Caco-2 (cell line): ENCODE results near the gene FNDC3B. TPM values are rescaled to one million over a fixed set of nuclear protein-coding genes. Genes with fewer than 3 reads are reported as not detected.
A peak's percentile ranks its signal among the peaks of the same experiment; 100 is the strongest.

ENCODE experiments used
- BruUV-seq: library from RNA; stranded (reverse); fragments of 400-500 nt; replicated peaks from 2 replicates; lab custom pipeline; 2021; lab: Mats Ljungman, UMichigan
- CTCF ChIA-PET: fragments of 300-600 bp; sonication (Branson Sonifier 250); formaldehyde crosslinking; loops from one replicate; lab custom pipeline; 2022; ENCODE audit warnings: antibody characterized with exemption; lab: Charles Lee
- POLR2A ChIA-PET: fragments of 300-600 bp; sonication (Branson Sonifier 250); formaldehyde crosslinking; loops from one replicate; lab custom pipeline; 2022; ENCODE audit warnings: antibody characterized with exemption; lab: Charles Lee
- DNase-seq, 2 experiments: peaks; one replicate each; pipeline versions ENCODE4 v3.0.0 to v3.0.0-alpha.2; 2020 to 2022
- H3K27me3 ChIP-seq: replicated peaks from 2 replicates; pipeline ENCODE4 v1.6.0; 2011; ENCODE audit warnings: low read length; ENCODE audit not compliant: control insufficient read depth, insufficient read depth
- H3K36me3 ChIP-seq: 2 replicates; pipeline ENCODE4 v1.5.1; 2011; ENCODE audit warnings: low read length; ENCODE audit not compliant: control insufficient read depth, insufficient read depth
- H3K4me1 ChIP-seq: fragments of 250-450 bp; sonication (Bioruptor Pico); 2 replicates; pipeline ENCODE4 v1.5.1; 2020; ENCODE audit warnings: mild to moderate bottlenecking
- H3K4me3 ChIP-seq: 2 replicates; pipeline ENCODE4 v1.5.1; 2011; ENCODE audit warnings: low read depth, mild to moderate bottlenecking, control low read depth, low read length
- H3K9me3 ChIP-seq: fragments of 250-450 bp; sonication (Bioruptor Pico); 2 replicates; pipeline ENCODE4 v1.5.1; 2020; ENCODE audit warnings: mild to moderate bottlenecking, moderate library complexity
- H3K27ac Mint-ChIP-seq: one replicate; pipeline ENCODE4 v1.8.0; 2022; ENCODE audit warnings: mixed read lengths; ENCODE audit not compliant: unreplicated experiment
- H3K27me3 Mint-ChIP-seq: one replicate; pipeline ENCODE4 v1.8.0; 2022; ENCODE audit warnings: mixed read lengths; ENCODE audit not compliant: insufficient read depth, unreplicated experiment
- H3K36me3 Mint-ChIP-seq: one replicate; pipeline ENCODE4 v1.8.0; 2022; ENCODE audit warnings: mild to moderate bottlenecking, mixed read lengths; ENCODE audit not compliant: insufficient read depth, unreplicated experiment
- H3K4me1 Mint-ChIP-seq: one replicate; pipeline ENCODE4 v1.8.0; 2022; ENCODE audit warnings: low read depth, mixed read lengths; ENCODE audit not compliant: unreplicated experiment
- H3K4me3 Mint-ChIP-seq: one replicate; pipeline ENCODE4 v1.8.0; 2022; ENCODE audit warnings: mild to moderate bottlenecking, moderate library complexity, mixed read lengths; ENCODE audit not compliant: unreplicated experiment
- H3K9me3 Mint-ChIP-seq: one replicate; pipeline ENCODE4 v1.8.0; 2022; ENCODE audit warnings: mixed read lengths; ENCODE audit not compliant: unreplicated experiment
- CTCF ChIP-seq, 2 experiments: fragments of 200-600 bp in 1 of 2; IDR thresholded peaks; 1 replicate in 1 of 2; 2 replicates in 1 of 2; pipeline versions ENCODE4 v1.5.1 to v1.8.0; 2011 to 2022; ENCODE audit warnings: antibody characterized with exemption in 1 of 2, control low read depth in 1 of 2, inconsistent platforms in 1 of 2, low read depth in 1 of 2, low read length in 1 of 2, mild to moderate bottlenecking in 1 of 2, moderate library complexity in 1 of 2; ENCODE audit not compliant: insufficient read depth in 1 of 2, severe bottlenecking in 1 of 2, unreplicated experiment in 1 of 2
- intact Hi-C: fragments of 100-400 bp; cut with micrococcal nuclease; formaldehyde crosslinking; loops from one replicate; pipeline ENCODE4 v1.10.0; 2022; ENCODE audit not compliant: unreplicated experiment
- total RNA-seq: library from RNA; stranded (reverse); gene quantifications from 2 replicates; pipeline ENCODE4 v1.2.3, GENCODE V29; 2022

FNDC3B gene
- total RNA-seq, 1 experiment from 2014 or later: 59.8 TPM

- no peaks in the 10 kb centered on the region for H3K9me3 ChIP-seq
- no peaks in the 10 kb centered on the region for H3K27me3 ChIP-seq
- ChIA-PET CTCF (no interaction called here), POLR2A (no interaction called here)
- H3K36me3 ChIP-seq: no peaks in the 10 kb centered on the region
- H3K4me3 Mint-ChIP-seq: no peak overlapping the region
- H3K4me1 Mint-ChIP-seq: peaks cover 58% of the 10 kb centered on the region
- no peaks in the 10 kb centered on the region for H3K27me3 Mint-ChIP-seq
- H3K27ac Mint-ChIP-seq: no peak overlapping the region
- H3K36me3 Mint-ChIP-seq: peaks cover 31% of the 10 kb centered on the region
- no peak overlapping the region for H3K4me3 ChIP-seq
- peaks cover 59% of the 10 kb centered on the region for H3K4me1 ChIP-seq
- H3K9me3 Mint-ChIP-seq: no peaks in the 10 kb centered on the region
- TF ChIP-seq CTCF (IDR thresholded peaks at IDR 0.05; ENCODE audit: insufficient read depth in 1 of 2, low read depth in 1 of 2, low read length in 1 of 2, severe bottlenecking in 1 of 2, unreplicated experiment in 1 of 2): no peak
- intact Hi-C loops: no loop called here
- BruUV-seq: no TSS peak
- DNase-seq: no peak
Observed at GRCh38 chr3:172132721-172133311, 93.4 kb downstream of the FNDC3B start.

- Mint-ChIP-seq H3K27me3 (no peaks in the 10 kb centered on the region), H3K36me3 (peaks cover 34% of the 10 kb centered on the region), H3K9me3 (no peaks in the 10 kb centered on the region), H3K4me1 (peaks cover 63% of the 10 kb centered on the region), H3K27ac (peak overlapping the region; percentile 57), H3K4me3 (no peak overlapping the region)
- BruUV-seq: no TSS peak
- ChIA-PET POLR2A (no interaction called here), CTCF (interaction anchor here (0.8 kb wide), 1 partner anchor 28 kb away, joined by 4 read pairs; no protein-coding TSS in a partner anchor)
- TF ChIP-seq CTCF (IDR thresholded peaks at IDR 0.05; ENCODE audit: insufficient read depth in 1 of 2, low read depth in 1 of 2, low read length in 1 of 2, severe bottlenecking in 1 of 2, unreplicated experiment in 1 of 2): no peak
- Histone ChIP-seq H3K9me3 (no peaks in the 10 kb centered on the region), H3K4me1 (peaks cover 66% of the 10 kb centered on the region), H3K36me3 (no peaks in the 10 kb centered on the region), H3K27me3 (no peaks in the 10 kb centered on the region), H3K4me3 (no peak overlapping the region)
- DNase-seq: no peak
- intact Hi-C loops: no loop called here
Observed at GRCh38 chr3:172133838-172134237, 94.5 kb downstream of the FNDC3B start.

GRCh38 chr3:172134352-172134751 is 95.0 kb downstream of the FNDC3B start:
- Histone ChIP-seq H3K4me1 (peaks cover 67% of the 10 kb centered on the region), H3K36me3 (no peaks in the 10 kb centered on the region), H3K9me3 (no peaks in the 10 kb centered on the region), H3K4me3 (no peak overlapping the region), H3K27me3 (no peaks in the 10 kb centered on the region)
- no peak for DNase-seq
- POLR2A ChIA-PET: no interaction called here
- Mint-ChIP-seq H3K9me3 (no peaks in the 10 kb centered on the region), H3K36me3 (peaks cover 36% of the 10 kb centered on the region), H3K27me3 (no peaks in the 10 kb centered on the region), H3K27ac (peak overlapping the region; percentile 57), H3K4me1 (peaks cover 61% of the 10 kb centered on the region), H3K4me3 (no peak overlapping the region)
- BruUV-seq: no TSS peak
- intact Hi-C loops: no loop called here
- TF ChIP-seq CTCF (IDR thresholded peaks at IDR 0.05; ENCODE audit: insufficient read depth in 1 of 2, low read depth in 1 of 2, low read length in 1 of 2, severe bottlenecking in 1 of 2, unreplicated experiment in 1 of 2): no peak
- CTCF ChIA-PET: interaction anchor here (0.8 kb wide), 1 partner anchor 29 kb away, joined by 4 read pairs; no protein-coding TSS in a partner anchor
